ENCODE data around the gene TMEM135. TPM values are rescaled to one million over a fixed set of nuclear protein-coding genes. Genes with fewer than 3 reads are reported as not detected.

The TMEM135 gene
- total RNA-seq, 1 experiment from 2014 or later = 95.2 TPM

GRCh38 chr11:86993031-86993430 lies 44.7 kb upstream of the TMEM135 start:
- no peaks in the 10 kb centered on the region for H3K9me3 Mint-ChIP-seq (ENCODE audit: unreplicated experiment)
- H3K4me1 Mint-ChIP-seq (ENCODE audit: low read depth, unreplicated experiment) = peaks cover 53% of the 10 kb centered on the region
- Histone ChIP-seq H3K27me3 (replicated peaks; ENCODE audit: control insufficient read depth, insufficient read depth, low read length) (no peaks in the 10 kb centered on the region), H3K4me1 (peaks cover 40% of the 10 kb centered on the region), H3K36me3 (ENCODE audit: control insufficient read depth, insufficient read depth, low read length) (no peaks in the 10 kb centered on the region), H3K9me3 (no peaks in the 10 kb centered on the region), H3K4me3 (ENCODE audit: low read depth, low read length) (no peak overlapping the region)
- peaks cover 6% of the 10 kb centered on the region for H3K36me3 Mint-ChIP-seq (ENCODE audit: insufficient read depth, unreplicated experiment)
- peak overlapping the region; percentile 6 for H3K27ac Mint-ChIP-seq (ENCODE audit: unreplicated experiment)
- intact Hi-C loops (cut with micrococcal nuclease; ENCODE audit: unreplicated experiment) = no loop called here
- no peaks in the 10 kb centered on the region for H3K27me3 Mint-ChIP-seq (ENCODE audit: insufficient read depth, unreplicated experiment)
- no peak for TF ChIP-seq CTCF (IDR thresholded peaks at IDR 0.05; ENCODE audit: insufficient read depth in 1 of 2, low read depth in 1 of 2, low read length in 1 of 2, severe bottlenecking in 1 of 2, unreplicated experiment in 1 of 2)
- CTCF ChIA-PET = interaction anchor here (1.8 kb wide), 1 partner anchor 38 kb away, joined by 8 read pairs; the partner anchor contains the start of gene FZD4
- DNase-seq = no peak
- POLR2A ChIA-PET = no interaction called here
- no TSS peak for BruUV-seq (replicated peaks)
- no peak overlapping the region for H3K4me3 Mint-ChIP-seq (ENCODE audit: unreplicated experiment)

- H3K36me3 ChIP-seq (ENCODE audit: control insufficient read depth, insufficient read depth, low read length) = no peaks in the 10 kb centered on the region
- Mint-ChIP-seq H3K4me3 (ENCODE audit: unreplicated experiment) (no peak overlapping the region), H3K9me3 (ENCODE audit: unreplicated experiment) (peaks cover 3% of the 10 kb centered on the region), H3K36me3 (ENCODE audit: insufficient read depth, unreplicated experiment) (peaks cover 27% of the 10 kb centered on the region), H3K4me1 (ENCODE audit: low read depth, unreplicated experiment) (peaks cover 64% of the 10 kb centered on the region), H3K27me3 (ENCODE audit: insufficient read depth, unreplicated experiment) (no peaks in the 10 kb centered on the region), H3K27ac (ENCODE audit: unreplicated experiment) (peak overlapping the region; percentile 92)
- no TSS peak for BruUV-seq (replicated peaks)
- CTCF ChIA-PET = interaction anchor here (0.7 to 1.3 kb wide), 3 partner anchors 41 to 101 kb away, joined by 3 to 6 read pairs (median 4); partner anchors contain the start of genes FZD4 and TMEM135
- intact Hi-C loops (cut with micrococcal nuclease; ENCODE audit: unreplicated experiment) = no loop called here
- POLR2A ChIA-PET = interaction anchor here (0.6 kb wide), 1 partner anchor 41 kb away, joined by 4 read pairs; the partner anchor contains the start of gene TMEM135
- TF ChIP-seq CTCF (IDR thresholded peaks at IDR 0.05; ENCODE audit: insufficient read depth in 1 of 2, low read depth in 1 of 2, low read length in 1 of 2, severe bottlenecking in 1 of 2, unreplicated experiment in 1 of 2) = no peak
- H3K9me3 ChIP-seq = no peaks in the 10 kb centered on the region
- DNase-seq = no peak
- H3K4me3 ChIP-seq (ENCODE audit: low read depth, low read length) = no peak overlapping the region
- peaks cover 56% of the 10 kb centered on the region for H3K4me1 ChIP-seq
- H3K27me3 ChIP-seq (replicated peaks; ENCODE audit: control insufficient read depth, insufficient read depth, low read length) = no peaks in the 10 kb centered on the region
Measured at GRCh38 chr11:86996953-86997570, 40.7 kb upstream of the TMEM135 start.

- BruUV-seq (replicated peaks) = TSS peak; percentile 97
- POLR2A ChIA-PET = interaction anchor here (1.6 to 3.8 kb wide), 2 partner anchors 38 to 44 kb away, joined by 13 to 33 read pairs; partner anchors contain the start of genes FZD4 and TMEM135
- intact Hi-C loops (cut with micrococcal nuclease; ENCODE audit: unreplicated experiment) = no loop called here
- no peaks in the 10 kb centered on the region for H3K9me3 ChIP-seq
- peak overlapping the region; percentile 94 for H3K27ac Mint-ChIP-seq (ENCODE audit: unreplicated experiment)
- H3K36me3 ChIP-seq (ENCODE audit: control insufficient read depth, insufficient read depth, low read length) = no peaks in the 10 kb centered on the region
- peaks cover 29% of the 10 kb centered on the region for H3K36me3 Mint-ChIP-seq (ENCODE audit: insufficient read depth, unreplicated experiment)
- H3K4me3 ChIP-seq (ENCODE audit: low read depth, low read length) = no peak overlapping the region
- H3K27me3 Mint-ChIP-seq (ENCODE audit: insufficient read depth, unreplicated experiment) = no peaks in the 10 kb centered on the region
- H3K4me3 Mint-ChIP-seq (ENCODE audit: unreplicated experiment) = peak overlapping the region; percentile 58
- no peak for TF ChIP-seq CTCF (IDR thresholded peaks at IDR 0.05; ENCODE audit: insufficient read depth in 1 of 2, low read depth in 1 of 2, low read length in 1 of 2, severe bottlenecking in 1 of 2, unreplicated experiment in 1 of 2)
- H3K4me1 ChIP-seq = peaks cover 54% of the 10 kb centered on the region
- H3K4me1 Mint-ChIP-seq (ENCODE audit: low read depth, unreplicated experiment) = peaks cover 66% of the 10 kb centered on the region
- peaks cover 13% of the 10 kb centered on the region for H3K9me3 Mint-ChIP-seq (ENCODE audit: unreplicated experiment)
- H3K27me3 ChIP-seq (replicated peaks; ENCODE audit: control insufficient read depth, insufficient read depth, low read length) = no peaks in the 10 kb centered on the region
- CTCF ChIA-PET = interaction anchor here (1.3 to 3.3 kb wide), 4 partner anchors 21 to 98 kb away, joined by 4 to 32 read pairs (median 14); partner anchors contain the start of genes FZD4 and TMEM135
- DNase-seq = no peak
Measured at GRCh38 chr11:86999388-86999787, 38.3 kb upstream of the TMEM135 start.
